ENCODE measurements around the gene EFNA1.

EFNA1 gene

DNA sequence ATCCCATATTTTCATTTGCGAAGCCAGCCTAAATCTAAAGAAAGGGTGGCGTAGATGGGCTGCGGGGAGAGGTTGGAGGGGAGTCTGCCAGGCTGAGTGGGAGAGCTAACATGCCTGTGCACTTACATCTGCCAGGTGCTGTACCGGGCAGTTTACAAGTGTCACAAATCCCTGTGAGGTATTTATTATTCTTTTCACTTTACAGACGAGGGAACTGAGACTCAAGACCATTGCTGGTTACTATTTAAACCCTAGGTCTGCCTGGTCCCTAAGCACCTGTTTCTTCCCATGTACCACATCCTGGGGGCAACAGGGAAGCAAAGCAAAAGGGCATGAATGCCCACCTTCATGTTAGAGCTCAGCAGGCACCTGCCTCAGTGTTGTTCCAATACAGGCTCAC lies 19.4 kb upstream of the EFNA1 start:
- TF ChIP-seq MYC (IDR thresholded peaks at IDR 0.05; ENCODE audit: low read depth, low read length) (no peak), POLR2A (IDR thresholded peaks at IDR 0.05; ENCODE audit: extremely low read depth, insufficient read length) (no peak)
- TF ChIP-seq, protein P1, sequence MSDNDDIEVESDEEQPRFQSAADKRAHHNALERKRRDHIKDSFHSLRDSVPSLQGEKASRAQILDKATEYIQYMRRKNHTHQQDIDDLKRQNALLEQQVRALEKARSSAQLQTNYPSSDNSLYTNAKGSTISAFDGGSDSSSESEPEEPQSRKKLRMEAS (IDR thresholded peaks at IDR 0.05; ENCODE audit: low read depth, low read length), result no peak
- TF ChIP-seq, protein P2, sequence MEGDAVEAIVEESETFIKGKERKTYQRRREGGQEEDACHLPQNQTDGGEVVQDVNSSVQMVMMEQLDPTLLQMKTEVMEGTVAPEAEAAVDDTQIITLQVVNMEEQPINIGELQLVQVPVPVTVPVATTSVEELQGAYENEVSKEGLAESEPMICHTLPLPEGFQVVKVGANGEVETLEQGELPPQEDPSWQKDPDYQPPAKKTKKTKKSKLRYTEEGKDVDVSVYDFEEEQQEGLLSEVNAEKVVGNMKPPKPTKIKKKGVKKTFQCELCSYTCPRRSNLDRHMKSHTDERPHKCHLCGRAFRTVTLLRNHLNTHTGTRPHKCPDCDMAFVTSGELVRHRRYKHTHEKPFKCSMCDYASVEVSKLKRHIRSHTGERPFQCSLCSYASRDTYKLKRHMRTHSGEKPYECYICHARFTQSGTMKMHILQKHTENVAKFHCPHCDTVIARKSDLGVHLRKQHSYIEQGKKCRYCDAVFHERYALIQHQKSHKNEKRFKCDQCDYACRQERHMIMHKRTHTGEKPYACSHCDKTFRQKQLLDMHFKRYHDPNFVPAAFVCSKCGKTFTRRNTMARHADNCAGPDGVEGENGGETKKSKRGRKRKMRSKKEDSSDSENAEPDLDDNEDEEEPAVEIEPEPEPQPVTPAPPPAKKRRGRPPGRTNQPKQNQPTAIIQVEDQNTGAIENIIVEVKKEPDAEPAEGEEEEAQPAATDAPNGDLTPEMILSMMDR (IDR thresholded peaks at IDR 0.05; ENCODE audit: low read depth, low read length), result no peak
- no peak for DNase-seq (ENCODE audit: low read depth)
- no peak overlapping the region for H3K4me3 ChIP-seq (ENCODE audit: low read depth, low read length)

DNA sequence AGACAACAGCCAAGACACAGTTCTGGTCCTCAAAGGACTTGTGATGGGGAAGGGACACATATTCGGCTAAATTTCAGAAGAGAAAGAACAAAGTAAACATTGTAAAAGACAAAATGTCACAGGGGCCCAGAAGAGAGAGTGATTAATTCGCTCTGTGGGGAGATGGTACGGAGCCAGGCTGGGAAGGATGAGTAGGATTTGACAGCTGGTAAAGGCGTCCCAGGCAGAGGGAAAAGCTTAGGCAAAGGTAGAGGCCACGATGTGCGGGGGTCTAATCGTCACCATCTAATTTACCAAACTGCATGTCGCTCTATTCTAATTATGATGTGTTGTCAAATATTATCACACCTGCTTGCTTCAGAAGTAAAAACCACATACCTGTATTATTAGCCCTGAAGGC lies 17.3 kb upstream of the EFNA1 start:
- no peak for DNase-seq (ENCODE audit: low read depth)
- no peak overlapping the region for H3K4me3 ChIP-seq (ENCODE audit: low read depth, low read length)
- TF ChIP-seq, protein P2 (IDR thresholded peaks at IDR 0.05; ENCODE audit: low read depth, low read length), result no peak
- TF ChIP-seq, protein P1 (IDR thresholded peaks at IDR 0.05; ENCODE audit: low read depth, low read length), result no peak
- TF ChIP-seq MYC (IDR thresholded peaks at IDR 0.05; ENCODE audit: low read depth, low read length), result no peak
- TF ChIP-seq POLR2A (IDR thresholded peaks at IDR 0.05; ENCODE audit: extremely low read depth, insufficient read length), result no peak

DNA sequence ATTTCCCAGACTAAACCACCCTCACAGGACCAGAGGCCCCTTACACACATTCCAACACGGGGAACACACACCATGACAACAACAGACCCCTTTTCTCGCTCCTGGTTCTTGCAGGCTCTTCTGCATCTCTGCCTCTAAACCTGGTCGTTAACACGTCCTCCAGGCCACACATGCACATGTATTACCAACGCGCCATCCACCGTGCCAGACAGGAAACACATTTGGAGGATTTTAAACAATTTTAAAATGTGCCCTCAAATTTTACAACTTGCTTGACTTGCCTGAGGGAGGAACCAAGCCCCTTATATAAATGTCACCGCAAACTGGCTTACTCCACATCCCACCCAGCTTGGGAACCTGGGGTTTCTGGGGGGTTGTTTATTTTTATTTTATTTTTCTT lies 16.9 kb upstream of the EFNA1 start:
- no peak overlapping the region for H3K4me3 ChIP-seq (ENCODE audit: low read depth, low read length)
- no peak for DNase-seq (ENCODE audit: low read depth)
- TF ChIP-seq, protein P1 (IDR thresholded peaks at IDR 0.05; ENCODE audit: low read depth, low read length), result no peak
- TF ChIP-seq MYC (IDR thresholded peaks at IDR 0.05; ENCODE audit: low read depth, low read length), result no peak
- TF ChIP-seq, protein P2 (IDR thresholded peaks at IDR 0.05; ENCODE audit: low read depth, low read length), result no peak
- no peak for TF ChIP-seq POLR2A (IDR thresholded peaks at IDR 0.05; ENCODE audit: extremely low read depth, insufficient read length)

DNA sequence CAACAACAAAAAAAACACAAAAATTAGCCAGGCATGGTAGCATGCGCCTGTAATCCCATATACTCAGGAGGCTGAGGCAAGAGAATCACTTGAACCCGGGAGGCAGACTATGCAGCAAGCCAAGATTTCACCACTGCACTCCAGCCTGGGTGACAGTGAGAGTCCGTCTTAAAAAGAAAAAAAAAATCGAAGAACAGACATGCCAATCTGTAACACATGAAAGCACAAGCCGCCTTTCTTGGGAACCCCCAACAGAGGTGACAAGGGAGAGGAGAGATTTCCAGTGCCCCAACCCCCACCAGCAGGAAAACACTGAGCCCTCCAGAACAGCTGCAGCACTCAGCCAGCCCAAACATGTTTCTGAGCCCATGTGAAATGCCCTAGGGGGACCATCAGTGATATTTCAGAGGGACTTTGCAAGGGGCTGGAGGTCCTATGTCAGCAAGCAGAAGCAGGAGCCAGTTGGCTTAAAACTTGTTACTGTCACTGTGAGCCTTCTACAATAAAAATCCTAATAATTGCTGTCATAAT lies 14.2 kb upstream of the EFNA1 start:
- no peak overlapping the region for H3K4me3 ChIP-seq (ENCODE audit: low read depth, low read length)
- DNase-seq (ENCODE audit: low read depth), result no peak
- no peak for TF ChIP-seq MYC (IDR thresholded peaks at IDR 0.05; ENCODE audit: low read depth, low read length)
- no peak for TF ChIP-seq POLR2A (IDR thresholded peaks at IDR 0.05; ENCODE audit: extremely low read depth, insufficient read length)
- TF ChIP-seq, protein P1 (IDR thresholded peaks at IDR 0.05; ENCODE audit: low read depth, low read length), result no peak
- TF ChIP-seq, protein P2 (IDR thresholded peaks at IDR 0.05; ENCODE audit: low read depth, low read length), result no peak

DNA sequence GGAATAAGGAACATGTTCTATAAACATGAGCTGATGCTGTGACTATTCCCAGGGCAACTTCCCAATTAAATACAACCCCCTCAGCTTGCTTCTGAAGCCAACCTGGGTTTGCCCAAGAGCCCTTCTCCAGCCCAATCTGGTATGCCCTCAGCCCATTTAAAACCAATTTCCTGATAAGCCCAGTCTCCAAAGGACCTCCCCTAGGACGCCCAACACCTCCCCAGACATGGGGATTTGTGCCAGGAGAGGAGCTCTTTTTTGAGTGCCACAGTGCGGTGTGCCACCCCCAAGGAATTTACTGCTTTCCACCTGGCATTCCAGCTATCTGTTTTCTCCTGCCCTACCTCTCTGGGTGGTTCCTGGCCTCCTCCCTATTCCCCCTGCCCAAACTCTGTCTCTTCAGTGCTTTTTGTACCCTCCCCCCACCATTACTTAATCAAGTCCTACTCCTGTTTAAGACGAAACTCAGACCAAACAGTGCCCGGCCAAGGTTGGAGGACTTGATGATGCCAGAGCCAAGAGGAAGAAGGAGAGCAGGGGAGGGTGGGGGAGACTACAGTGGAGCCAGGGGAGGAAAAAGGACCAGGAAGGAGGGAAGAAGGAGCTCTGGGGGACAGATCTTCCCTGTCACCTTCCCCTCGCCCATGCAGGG lies 11.4 kb upstream of the EFNA1 start:
- DNase-seq (ENCODE audit: low read depth), result no peak
- no peak overlapping the region for H3K4me3 ChIP-seq (ENCODE audit: low read depth, low read length)
- no peak for TF ChIP-seq POLR2A (IDR thresholded peaks at IDR 0.05; ENCODE audit: extremely low read depth, insufficient read length)
- no peak for TF ChIP-seq MYC (IDR thresholded peaks at IDR 0.05; ENCODE audit: low read depth, low read length)
- TF ChIP-seq, protein P2 (IDR thresholded peaks at IDR 0.05; ENCODE audit: low read depth, low read length), result no peak
- TF ChIP-seq, protein P1 (IDR thresholded peaks at IDR 0.05; ENCODE audit: low read depth, low read length), result no peak
